GM20431 (cell line): ENCODE measurements around the gene FHOD1.

Experiments
- in situ Hi-C: fragments of 300-500 bp; cut with MseI, MboI; formaldehyde crosslinking; loops from one replicate; pipeline ENCODE4 v1.15.0; 2020; ENCODE audit warnings: low sequenced_read_pairs; ENCODE audit not compliant: unreplicated experiment

FHOD1 gene

DNA sequence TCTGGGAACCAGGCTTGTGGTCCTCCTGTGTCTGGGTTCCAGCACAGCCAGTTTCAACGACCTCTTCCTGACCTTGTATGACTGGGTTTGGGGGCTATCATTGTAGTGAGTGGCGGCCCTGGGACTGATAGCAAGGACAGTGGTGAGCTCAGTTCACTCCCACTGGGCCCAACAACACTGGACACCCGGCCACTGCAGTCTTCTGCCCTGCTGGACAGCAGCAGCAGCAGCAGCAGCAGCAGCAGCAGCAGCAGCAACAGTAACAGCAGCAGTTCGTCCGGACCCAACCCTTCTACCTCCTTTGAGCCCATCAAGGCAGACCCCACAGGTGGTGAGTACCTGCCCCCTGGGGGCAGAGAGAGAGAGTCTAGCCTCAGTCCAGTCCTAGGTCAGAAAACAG, 51.6 kb downstream of the FHOD1 start:
- in situ Hi-C loops: no loop called here

DNA sequence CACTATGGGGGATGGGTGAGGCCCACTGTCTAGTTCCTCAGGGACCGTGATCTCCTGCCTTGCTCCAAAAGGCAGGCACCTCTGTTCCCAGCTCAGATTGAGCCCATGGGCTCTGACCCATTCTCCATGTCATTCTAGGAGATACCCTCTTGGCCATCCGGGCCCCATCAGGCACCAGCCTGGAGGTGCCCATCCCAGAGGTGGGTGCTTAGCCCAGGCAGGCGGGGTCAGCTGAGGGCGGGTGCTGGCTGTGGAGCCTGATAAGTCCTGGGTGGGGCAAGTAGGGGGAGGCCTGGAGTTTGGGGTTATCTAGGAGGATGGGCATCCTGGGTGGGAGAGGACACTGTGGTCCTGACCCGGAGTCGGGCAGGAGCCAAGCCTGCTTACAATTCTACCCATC, 53.0 kb downstream of the FHOD1 start:
- in situ Hi-C loops: no loop called here

DNA sequence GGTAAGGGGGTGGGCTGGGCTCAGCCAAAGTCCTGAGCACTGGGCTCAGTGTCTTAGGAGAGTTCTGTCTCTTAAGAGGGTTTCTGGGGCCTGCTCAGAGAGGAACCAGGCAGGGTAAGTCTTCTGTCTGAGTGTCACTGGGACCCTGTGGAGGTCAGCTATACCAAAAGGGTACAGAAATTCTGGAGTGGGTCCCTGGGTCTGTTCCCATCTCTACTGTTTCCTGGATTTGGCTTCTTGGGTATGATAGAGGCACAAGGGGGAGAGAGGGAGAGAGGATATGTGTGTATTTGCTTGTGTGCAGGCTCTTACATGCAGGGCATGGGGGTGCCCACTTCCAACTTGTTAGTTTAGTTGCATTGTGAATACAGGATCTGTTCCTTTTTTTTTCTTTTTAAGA, 53.7 kb downstream of the FHOD1 start:
- in situ Hi-C loops: no loop called here

DNA sequence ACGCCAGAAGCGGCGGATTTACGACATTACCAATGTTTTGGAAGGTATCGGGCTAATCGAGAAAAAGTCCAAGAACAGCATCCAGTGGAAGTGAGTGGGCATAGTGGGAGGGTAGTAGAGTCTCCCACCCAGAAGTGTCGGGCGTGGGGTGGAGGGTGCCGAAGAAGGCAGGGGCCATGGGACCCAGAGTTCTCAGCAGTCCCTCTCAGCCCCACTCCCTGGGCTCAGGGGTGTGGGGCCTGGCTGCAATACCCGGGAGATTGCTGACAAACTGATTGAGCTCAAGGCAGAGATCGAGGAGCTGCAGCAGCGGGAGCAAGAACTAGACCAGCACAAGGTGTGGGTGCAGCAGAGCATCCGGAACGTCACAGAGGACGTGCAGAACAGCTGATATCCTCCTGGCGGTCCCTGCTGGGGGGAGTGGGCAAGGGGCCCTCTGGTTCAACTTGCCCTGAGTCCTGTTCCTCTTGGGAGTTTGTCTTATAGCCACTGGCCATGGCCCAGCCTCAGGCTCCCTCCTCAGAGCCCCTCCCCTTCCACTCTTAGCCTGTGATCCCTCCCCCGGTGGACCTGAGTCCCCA, 54.4 kb downstream of the FHOD1 start:
- in situ Hi-C loops: no loop called here

DNA sequence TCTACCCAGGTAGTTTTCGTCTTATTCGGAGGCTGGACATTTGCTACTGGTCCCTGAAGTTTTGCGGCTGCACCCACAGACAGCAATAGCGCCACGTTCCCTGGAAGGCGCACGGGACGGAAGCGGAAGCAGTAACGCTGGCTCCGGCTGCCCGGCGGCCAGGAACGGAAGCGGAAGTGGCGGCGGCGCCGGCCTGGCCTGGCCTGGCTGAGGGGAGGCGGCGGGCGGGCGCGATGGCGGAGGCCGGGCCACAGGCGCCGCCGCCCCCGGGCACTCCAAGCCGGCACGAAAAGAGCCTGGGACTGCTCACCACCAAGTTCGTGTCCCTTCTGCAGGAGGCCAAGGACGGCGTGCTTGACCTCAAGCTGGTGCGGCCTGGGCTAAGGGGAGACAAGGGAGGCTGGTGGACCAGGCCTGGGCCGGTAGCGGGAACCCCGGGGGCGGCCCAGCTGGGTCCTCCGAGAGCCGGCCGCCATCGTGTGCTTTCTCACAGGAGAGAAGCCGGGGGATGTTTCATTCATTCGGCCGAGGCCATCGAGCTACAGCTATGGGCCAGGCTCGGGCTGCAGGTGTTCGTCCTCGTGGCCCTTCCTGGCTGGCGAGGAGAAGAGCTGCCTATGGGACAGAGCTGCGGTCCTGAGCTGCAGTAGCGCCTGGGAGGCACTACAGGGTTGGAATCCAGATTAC, 55.1 kb downstream of the FHOD1 start, which contains the start of gene E2F4:
E2F4 (plus strand) TSS at position 161 of the 687 bp plus-strand sequence; CDS start at position 234, 73 bp downstream.
- in situ Hi-C loops: no loop called here

DNA sequence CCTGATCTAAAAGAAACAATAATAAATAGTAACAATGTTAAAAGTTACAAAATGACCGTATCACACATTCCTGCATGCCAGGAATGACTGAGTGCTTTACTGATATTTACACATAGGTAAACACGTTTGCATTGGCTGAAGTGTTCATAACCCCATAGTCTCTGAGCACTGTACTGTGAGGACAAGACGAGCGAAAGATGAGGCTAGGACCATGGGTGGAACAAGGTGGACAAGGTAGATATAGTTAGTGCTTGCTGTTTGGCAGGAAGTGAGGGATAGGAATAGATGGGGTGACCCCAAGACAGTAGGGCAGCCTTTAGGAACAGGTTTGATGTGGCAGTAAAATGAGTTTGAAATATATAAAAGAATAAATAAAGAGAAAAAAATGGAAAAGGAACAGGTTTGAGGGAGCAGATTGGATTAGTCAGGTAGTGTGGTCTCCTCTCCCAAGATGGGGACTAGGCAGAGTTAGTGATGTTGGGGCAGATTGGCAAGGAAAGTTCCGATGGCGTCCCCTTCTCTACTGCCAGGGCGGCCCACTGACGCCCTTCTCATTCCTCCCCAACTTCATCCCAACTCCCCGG, 55.8 kb downstream of the FHOD1 start:
- in situ Hi-C loops: no loop called here

DNA sequence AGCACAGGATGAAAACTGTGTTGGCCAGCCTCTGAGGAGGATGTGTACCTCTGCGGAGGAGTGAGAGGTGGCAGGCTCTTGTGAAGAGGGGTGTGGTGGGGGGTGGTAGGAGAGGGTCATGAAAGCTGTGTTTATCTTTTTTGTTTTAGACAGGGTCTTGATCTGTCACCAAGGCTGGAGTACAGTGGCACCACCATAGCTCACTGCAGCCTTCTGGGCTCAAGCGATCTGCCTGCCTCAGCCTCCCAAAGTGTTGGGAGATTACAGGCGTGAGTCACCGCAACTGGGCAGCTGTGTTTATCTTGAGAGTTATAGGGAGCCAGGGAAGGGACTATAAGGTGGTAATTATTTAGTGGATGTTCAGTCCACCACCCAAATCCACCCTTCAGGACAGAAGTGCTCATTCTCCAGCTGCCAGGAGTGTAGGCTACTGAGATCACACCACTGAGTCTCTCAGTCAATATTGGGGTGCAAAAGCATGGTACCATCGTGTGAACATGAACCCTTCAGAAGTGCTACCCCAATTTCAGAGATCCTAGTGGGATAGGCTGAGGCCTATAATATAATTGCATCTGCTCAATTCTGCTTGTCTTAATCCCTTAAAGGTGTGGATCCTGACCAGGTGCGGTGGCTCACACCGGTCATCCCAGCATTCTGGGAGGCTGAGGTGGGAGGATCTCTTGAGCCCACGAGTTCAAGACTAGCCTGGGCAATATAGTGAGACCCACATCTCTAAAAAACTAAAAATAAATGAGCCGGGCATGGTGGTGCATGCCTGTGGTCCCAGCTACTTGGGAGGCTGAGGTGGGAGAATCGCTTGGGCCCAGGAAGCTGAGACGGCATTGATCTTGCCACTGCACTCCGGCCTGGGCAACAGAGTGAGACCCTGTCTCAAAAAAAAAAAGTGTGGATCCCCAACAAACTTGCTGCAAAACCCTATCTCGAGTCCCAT, 56.6 kb downstream of the FHOD1 start:
- in situ Hi-C loops: no loop called here

DNA sequence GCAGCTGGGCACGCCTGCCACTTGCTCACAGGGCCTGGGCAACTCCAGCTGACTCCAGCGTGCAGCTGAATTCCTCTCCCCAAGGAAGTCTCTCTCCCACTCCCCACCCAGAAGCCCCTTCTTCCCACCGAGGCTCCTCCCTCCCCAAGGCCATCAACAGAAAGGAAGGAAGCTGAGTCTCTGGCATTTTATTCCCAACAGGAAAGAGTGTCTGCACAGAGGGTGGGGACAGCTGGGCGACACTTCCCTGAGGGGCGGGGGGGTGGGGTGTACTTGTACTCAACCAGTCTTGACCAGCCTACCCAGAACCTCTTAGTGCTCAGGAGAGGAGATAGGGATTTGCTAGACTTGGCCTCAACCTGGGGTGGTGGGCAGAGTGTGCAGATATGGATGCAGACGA, 57.2 kb downstream of the FHOD1 start, which contains the start of gene EXOC3L1:
EXOC3L1 (minus strand) TSS at position 96 of the 400 bp plus-strand sequence. CDS start 460 bp downstream, outside the sequence.
- in situ Hi-C loops: no loop called here

DNA sequence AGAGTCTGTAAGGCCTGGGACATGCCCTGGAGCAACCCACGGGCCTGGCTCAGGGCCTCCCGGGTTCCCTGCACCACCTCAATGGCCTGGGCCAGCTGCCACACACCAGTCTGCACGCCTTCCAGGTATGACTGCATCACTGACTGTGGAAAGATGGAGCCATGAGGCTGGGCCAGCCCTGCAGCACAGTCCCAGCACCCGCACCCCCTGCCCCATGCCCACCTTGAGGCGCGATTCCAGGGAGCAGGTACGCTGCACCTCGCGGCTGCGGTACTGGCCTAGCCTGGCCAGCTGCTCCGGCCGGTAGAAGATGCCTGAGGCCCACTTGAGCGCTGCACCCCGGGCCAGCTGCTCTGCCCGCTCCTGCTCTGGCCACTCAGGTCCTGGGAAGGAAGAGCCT, 58.5 kb downstream of the FHOD1 start:
- in situ Hi-C loops: no loop called here

DNA sequence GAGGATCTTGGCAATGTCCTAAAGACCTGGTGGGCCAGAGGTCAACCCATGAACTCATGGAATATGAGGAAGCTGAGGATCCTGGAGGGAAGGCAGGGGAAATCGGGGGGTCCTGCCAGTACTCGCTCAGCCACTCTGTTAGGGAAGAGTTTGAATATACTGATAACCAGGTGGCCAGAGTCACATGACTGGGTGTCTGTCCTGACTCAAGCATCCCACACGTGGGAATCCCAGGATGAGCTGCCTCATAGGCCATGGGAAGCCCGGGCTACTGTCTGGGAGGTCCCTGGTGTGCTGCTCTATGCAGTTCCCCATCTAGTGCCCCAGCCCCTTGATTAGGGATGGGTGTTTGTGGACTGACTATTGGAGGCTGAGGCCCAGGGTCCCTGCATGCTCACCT, 59.0 kb downstream of the FHOD1 start:
- in situ Hi-C loops: no loop called here

DNA sequence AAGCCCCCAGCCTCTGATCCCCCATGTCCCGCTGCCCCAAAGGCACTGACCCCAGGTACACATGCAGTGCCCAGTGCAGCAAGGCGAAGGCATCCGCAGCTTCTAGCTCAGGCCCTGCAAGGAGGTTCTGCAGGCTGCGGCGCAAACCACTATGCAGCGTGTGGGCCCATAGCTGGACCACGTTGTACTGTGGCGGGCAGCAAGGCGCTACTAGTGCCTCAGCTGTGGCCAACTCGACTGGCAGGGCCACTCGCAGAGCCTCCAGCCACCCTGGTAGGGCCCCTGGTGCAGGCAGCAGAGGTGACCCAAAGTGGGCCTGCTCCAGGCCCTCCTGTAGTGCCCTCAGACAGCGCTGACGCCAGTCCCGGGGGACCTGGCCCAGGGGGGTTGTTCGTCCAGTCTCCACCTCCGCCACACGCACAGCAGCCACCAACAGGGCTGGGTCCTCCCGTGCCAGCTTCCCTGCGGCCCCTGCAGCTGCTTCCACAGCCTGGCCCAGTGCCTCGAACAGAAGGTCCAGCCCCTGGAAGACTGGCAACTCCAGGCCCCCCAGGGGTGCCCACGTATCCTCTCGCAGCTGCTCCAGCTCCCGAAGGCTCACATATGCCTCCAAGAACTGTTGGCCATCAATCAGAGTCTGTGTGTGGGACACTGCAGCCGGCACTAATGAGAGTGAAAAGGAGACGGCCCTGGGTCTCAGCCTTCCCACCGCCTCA, 59.9 kb downstream of the FHOD1 start:
- in situ Hi-C loops: no loop called here

DNA sequence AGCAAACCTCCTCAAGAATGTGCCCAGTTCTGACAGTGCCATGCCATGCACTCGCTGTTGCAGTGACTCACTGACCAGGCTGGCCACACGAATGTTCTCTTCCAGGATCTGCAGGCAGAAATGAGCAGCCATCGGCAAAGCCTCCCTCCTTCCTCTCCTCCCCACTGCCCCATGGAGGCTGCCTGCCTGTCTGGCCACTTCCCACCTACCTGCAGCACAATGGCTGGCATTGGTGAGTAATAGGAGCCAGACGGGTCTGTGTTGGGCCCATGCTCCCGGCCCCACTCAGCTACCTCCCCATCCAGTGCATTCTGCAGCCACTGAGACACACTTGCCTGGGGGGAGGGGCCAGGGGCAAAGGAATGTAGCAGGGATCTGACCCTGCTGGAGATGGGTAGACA, 60.7 kb downstream of the FHOD1 start:
- in situ Hi-C loops: no loop called here

DNA sequence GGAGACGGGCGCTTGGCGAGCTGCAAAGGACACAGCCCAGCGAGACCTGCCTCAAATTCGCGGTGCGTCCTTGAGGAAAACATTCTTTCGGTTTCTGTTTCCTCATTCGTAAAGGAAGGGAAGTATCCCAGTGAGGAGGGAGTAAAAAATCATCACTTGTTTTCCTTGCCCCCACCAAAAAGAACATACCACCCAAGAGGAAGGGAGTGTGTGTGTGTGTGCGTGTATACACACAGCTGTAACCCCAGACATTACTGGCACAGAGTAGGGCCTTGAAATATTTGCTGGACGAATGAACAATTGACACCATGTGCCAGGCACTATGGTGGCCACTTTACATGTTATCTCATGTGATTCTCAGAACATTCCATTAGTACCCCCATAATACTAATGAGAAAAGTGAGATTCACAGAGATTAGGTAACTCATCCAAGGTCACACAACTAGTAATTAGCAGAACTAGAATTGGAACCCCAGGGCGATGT, 61.6 kb downstream of the FHOD1 start:
- in situ Hi-C loops: no loop called here

DNA sequence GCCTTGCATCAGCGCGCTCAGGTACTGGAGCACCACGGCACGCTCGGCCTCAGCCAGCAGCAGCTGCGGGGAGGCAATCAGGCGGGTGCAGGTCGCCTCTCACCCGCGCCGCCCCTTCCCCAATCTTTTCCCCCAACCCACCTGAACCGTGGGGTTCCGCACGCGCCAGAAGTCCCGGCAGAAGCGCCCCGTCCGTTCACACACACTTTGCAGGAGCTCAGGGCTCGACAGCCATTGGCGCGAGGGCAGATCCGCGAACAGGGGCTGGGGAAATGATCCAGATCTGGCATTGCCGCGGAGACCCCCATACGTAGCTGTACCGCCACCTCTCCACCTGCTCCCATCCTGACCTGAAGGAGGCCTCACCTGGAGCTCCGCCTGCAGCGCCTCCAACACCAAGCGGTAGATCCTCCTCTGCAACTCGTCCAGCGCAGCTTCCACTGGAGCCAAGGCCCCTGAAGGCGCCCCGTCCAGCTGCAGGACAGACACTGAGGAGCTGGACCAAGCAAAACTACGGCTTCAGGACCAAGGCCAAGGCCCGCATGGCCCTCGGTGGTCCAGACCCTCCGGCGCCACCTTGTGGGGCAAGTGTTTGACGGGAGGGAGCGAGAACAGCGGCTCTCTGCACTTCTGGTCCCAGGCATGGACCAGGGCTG, 62.2 kb downstream of the FHOD1 start:
- in situ Hi-C loops: no loop called here

DNA sequence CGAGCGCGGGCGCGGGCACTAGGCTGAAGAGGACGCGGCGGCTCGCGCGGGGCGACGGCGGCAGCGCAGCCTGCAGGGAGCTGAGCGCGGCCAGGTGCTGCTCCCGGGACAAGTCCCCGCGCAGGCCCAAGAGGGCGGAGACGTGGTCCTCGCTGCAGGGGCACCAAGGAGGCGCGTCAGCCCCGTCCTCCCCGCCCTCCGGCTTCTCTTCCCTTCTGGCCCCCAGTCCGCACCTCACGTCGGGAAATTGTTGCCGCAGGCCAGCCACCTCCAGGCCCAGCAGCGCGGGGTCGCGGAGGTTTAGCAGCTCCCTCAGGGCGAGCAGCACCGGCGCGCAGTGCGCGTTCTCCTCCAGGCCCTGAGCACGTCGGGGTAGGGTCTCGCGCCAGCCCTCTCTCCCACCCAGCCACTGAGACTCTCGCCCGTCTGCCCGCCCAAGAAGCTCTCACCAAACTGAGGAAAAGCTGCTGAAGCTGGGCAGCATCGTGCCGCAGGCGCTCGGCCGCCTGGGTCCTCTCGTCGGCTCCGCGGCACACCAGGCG, 62.8 kb downstream of the FHOD1 start:
- in situ Hi-C loops: no loop called here

DNA sequence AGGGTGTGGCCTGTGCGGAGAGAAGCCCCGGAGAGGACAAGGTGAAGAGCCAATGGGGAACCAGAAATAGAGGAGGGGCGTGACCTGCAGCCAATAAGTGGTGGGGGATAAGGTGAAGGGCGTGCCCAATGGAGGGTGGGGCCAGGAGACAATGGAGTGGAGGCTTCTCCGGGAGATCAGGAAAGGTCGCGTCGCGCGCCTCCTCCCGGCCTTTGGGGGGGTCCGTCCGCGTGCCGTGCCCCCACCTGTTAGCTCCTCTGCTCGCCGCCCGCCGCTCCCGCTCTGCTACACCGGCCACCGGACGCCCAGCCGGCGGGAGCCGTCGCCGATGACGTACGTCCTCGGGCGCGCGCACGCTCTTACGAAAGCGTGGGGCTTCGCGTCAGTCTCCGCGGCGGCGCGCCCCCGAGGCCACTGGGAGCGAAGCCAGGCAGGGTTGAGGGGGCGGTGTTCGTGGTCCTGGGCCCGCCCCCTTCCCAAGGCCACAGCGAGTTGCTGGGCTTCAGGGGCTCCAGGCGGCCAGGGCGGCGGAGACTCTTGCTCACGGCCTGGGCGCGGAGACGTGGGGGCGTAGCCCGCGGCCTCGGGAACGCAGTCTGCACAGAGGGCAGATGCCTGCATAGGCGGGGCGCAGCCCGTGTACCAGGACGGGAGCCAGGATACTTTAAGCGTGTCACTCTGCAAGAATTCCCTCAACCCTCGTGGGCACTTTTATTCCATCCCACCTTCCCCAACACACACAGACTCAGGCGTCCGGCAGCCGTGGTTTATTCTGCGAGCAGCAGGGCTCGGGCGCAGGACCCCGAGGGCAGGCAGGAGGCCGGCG, 63.4 kb downstream of the FHOD1 start, which contains the start of gene MATCAP1:
MATCAP1 (minus strand) TSS at position 337 of the 826 bp plus-strand sequence. CDS start 3,353 bp downstream, outside the sequence.
- in situ Hi-C loops: no loop called here

DNA sequence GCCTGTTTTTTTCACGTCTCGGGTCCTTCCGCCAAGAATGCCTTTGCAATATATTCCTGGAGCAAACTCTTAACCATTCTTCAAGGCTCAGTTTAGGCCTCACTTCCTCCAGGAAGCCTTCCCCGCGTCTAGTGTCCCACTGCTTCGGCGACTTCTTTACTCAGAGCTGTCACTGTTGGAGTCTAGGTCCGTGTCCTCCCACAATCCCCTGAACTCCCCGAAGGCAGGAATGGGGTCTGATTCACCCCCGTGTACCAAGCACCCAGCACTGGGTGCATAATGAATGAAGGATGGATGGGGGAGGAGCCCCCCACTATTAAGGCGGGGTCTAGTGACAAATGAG, 64.0 kb downstream of the FHOD1 start:
- in situ Hi-C loops: no loop called here

DNA sequence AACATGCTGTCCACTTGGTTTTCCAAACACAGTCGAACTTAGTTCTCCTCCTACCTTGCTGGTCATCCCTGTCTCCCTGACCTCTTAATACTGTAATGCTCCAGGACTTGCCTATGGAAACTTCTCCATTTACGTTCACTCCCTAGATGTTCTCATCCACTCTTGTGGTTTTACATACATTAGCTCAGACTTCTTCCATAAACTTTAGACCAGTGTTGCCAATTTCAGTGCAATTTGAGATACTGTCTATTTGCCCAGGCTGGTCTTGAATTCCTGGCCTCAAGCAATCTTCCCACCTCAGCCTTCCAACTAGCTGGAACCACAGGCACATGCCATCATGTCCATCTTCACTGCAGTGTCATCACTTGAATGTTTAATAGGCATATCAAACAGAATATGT, 65.0 kb downstream of the FHOD1 start:
- in situ Hi-C loops: no loop called here
